Stimulated activated CD4-positive, alpha-beta T cell treated with anti-CD3 and anti-CD28 coated beads, TNF-alpha, amount 100 ng/mL, for 1 hour (primary cell): ENCODE results near the gene BARX2.

Experiments used
- DNase-seq, 3 donors: peaks; one replicate each; pipeline ENCODE4 v3.0.0-alpha.2; 2020; ENCODE audit warnings: low read depth in 3 of 3, low spot score in 1 of 3

The BARX2 gene

GRCh38 chr11:129435499-129436245, 60.0 kb downstream of the BARX2 start:
- DNase-seq, result no peak

DNA sequence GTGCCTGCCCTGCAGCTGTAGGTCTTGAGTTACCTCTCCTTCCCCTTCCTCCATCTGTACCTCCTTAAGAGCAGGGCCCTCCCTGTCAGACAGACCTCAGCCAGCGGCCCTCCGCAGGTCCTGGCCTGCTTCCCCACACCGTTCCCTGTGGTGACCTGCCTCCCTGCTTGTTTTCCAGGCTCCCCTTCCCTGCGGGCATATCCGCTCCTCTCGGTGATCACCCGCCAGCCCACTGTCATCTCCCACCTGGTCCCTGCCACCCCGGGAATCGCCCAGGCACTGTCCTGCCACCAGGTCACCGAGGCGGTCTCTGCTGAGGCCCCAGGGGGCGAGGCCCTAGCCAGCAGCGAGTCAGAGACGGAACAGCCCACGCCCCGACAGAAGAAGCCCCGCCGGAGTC, 60.9 kb downstream of the BARX2 start:
- DNase-seq, result no peak

DNA sequence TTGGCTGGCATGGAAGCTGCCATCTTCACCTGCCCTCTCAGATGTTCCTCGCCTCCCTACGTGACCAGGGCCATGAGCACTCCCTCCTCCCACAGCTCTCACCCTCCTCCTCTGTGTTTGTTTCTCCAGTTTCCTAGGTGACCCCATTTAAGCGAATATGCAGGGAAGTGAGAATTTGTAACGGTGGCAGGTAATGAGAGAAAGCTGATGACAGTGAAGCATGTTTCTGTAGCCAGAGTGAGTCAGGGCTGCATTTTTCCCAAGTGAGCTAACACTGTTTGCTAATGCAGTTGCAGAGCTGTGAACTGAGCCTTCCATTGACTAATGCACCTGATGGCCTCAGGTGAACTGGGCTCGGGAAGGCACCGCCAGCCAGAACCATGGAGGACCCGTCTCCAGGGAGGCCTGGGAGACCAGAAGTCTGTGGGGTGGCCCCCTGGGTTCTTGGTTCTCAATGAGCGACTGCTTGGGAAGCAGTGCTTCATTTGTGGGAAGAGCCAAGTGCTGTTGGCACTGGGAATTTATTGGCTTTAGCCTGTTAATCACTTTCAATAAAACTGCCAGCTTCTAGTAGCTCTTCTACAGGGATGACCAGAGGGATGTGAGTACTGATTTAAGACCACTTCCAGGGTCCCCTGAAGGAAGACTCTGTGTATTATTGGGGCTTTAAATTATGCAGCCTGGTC, 64.5 kb downstream of the BARX2 start:
- DNase-seq, result no peak

- DNase-seq, result no peak
These were observed 66.5 kb downstream of the BARX2 start for GRCh38 chr11:129442171-129442570.

- DNase-seq, result no peak
These were observed 67.6 kb downstream of the BARX2 start for GRCh38 chr11:129443276-129443675.

- DNase-seq, result no peak
These were observed 68.6 kb downstream of the BARX2 start for GRCh38 chr11:129444274-129444673.

GRCh38 chr11:129445226-129445625, 69.6 kb downstream of the BARX2 start:
- no peak for DNase-seq

DNA sequence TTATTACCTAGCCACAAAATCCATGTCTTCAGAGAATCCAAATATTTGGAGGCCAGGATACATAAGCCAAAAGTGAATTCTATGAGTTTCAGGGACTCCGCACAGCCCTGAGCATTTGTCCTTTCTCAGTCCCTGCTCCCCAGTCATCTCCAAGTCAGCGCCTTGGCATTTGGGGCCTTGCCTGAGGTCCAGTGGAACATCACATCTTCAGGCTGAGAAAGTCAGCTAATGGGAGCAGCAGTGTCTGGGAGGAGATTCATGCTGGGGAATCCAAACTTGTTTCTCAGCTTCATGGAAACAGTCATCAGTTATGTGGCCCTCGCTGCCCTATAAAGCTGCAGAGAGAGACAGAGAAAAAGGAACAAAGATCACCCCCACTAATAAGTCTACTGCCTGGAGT, 70.9 kb downstream of the BARX2 start:
- no peak for DNase-seq

- DNase-seq, result no peak
These were observed 72.1 kb downstream of the BARX2 start for GRCh38 chr11:129447654-129448239.

DNA sequence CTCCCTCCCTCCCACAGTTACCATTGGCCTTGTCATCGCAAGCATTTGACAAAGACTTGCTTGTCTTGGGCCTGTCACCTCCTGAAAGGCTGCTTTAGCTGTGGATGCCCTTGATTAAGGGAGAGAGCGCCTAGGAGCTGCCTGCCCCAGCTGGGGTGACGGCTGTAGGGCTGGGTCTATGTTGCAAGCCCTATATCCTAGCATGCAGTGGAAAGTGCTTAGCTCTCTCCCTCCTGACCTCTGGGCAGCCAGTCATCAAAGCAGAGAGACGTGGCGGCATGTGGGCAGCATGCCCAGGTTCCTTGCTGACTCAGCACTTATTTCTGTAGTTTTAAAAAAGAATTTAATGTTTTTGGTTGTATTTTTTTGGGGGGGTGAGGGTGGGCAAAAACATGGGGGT, 75.9 kb downstream of the BARX2 start:
- no peak for DNase-seq

DNA sequence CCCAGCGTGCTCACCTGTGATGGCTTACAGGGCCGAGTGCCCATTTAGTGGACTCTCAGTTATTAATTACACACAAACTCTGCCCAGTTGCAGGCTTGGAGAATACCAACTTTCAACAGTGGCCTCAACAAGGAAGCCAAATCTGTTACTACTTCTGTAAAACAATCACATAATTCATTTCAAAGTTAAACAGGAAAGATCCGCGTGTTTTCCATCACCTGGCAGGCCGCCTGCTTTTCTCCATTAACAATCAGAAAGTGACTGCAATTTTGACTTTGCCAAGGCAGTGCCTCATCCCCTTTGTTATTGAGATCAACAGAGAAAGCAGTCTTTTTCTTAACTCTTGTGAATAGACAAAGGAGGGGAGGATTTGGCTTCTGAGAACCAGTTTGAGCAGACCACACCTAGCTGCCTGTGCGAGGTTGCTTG, 77.7 kb downstream of the BARX2 start:
- no peak for DNase-seq

DNA sequence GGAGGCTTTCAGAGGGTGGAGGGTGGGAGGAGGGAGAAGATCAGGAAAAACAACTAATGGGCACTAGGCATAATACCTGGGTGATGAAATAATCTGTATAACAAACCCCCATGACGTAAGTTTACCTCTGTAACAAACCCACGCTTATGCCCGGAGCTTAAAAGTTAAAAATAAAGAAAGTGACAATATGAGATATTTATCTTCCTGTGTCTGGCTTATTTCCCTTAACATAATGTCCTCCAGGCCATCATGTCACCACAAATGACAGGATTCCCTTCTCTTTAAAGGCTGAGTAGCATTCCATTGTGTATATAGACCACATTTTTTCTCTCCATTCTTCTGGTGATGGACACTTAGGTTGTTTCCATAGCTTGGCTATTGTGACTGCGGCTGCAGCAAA, 79.5 kb downstream of the BARX2 start:
- DNase-seq, result no peak

DNA sequence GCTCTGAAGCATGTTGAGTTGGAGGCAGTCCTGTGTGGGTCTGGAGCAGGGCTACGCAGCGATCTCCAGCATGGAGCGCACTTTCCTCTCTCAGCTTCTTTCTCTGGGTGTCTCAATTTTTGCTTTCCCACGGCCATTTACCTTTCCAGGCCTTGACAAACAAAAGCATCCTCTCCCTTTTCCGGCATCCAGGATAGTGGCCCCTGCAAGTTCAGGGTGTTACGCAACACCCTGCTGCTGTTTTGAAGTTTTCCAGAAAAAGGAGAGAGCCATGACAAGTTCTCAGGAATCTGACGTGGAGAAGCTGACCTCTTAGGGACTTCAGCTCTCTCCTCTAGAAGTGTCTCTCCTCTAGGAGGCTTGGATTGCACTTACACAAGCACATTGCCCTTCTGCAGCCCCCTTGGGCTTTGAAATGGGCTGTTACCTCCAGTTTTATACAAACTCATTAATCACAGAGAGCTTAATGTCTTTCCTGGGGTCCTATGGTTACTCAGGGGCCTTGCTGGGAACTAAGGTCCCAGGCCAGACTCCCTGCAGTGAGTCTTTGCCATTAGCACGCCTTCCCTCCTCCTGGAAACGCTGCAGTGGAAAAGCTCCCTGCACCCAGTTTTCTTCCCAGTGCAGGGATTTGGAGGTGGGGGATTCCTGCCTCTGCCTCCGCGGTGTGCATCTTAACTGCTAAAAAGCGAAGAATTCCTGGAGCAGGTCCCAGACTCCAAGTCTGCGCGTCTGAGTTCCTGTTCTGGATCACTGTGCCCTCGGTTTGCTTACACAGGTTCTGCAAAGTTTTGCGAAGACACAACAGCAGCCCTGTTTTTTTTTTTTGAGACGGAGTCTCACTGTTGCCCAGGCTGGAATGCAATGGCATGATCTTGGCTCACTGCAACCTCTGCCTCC, 80.4 kb downstream of the BARX2 start:
- no peak for DNase-seq

DNA sequence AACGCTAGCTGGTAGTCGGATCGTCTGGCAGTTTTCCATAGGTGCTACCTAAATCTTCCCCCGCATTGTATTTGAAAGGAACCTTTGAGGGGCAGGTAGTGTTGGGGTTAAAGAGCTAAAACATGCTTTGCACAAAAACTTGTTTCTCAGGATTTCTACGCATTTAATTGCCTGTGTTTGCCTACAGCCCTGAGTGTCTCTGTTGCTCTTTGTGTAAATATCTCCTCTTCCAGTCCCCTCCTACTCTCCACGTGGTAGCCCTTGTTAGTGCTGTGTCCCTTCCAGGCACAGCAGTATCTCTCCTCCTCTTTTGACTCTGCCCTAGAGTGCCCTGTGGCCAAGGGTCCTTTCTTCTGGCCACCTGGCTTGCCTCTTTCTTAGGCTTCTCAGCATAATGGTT, 81.7 kb downstream of the BARX2 start:
- no peak for DNase-seq

- DNase-seq, result no peak
These were observed 82.6 kb downstream of the BARX2 start for GRCh38 chr11:129458278-129458677.

DNA sequence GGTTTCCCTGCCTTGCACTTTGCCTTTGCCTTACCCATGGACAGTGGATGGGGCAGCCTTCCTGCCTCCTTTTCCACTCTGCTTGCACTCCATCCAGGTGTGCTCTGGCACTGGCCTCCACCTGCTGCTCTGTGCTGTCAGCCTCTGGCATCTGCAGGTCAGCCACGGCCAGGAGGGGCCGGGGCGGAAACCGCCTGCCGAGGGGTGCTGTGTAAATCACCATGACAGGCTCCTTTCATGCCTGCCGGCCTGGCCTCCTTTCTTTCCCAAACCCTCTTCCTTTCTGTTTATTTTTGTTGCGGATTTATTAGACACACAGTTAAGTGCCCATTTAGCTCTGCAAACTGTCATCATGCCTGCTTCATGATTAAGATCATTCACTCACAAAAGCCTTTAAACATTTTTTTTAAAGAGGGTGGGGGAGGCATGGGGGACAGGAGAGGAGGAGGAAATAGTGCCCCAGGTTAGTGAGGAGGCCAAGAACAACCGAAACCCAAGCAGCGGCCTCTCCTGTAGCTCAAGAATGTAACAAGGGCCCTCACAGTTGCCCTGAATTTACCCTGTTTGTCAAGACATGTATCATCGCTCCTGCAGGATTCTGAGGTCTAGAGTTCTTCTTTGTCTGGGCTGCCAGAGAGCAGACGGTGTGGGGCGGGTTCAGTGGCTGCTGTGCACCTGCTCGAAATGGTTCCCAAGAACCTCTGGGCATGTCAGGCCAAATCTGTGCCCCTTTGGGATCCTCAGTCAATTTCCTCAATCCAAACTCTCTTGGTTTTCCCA, 83.3 kb downstream of the BARX2 start:
- no peak for DNase-seq

GRCh38 chr11:129460714-129461113, 85.1 kb downstream of the BARX2 start:
- no peak for DNase-seq

DNA sequence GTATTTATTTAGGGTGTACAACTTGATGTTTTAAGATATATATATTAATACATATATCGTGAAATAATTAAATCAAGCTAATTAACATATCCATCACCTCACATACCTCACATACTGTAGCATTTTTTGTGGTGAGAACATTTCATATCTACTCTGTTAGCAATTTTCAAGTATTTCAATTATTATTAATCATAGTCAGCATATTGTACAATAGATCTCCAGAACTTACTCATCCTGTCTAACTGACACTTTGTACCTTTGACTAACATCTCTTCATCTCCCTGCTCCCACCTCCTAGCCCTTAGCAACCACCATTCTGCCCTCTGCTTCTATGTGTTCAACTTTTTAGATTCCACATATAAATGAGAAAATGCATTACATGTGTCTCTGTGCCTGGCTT, 108.4 kb downstream of the BARX2 start:
- no peak for DNase-seq

- DNase-seq, result no peak
These were observed 113.6 kb downstream of the BARX2 start for GRCh38 chr11:129489249-129489648.

DNA sequence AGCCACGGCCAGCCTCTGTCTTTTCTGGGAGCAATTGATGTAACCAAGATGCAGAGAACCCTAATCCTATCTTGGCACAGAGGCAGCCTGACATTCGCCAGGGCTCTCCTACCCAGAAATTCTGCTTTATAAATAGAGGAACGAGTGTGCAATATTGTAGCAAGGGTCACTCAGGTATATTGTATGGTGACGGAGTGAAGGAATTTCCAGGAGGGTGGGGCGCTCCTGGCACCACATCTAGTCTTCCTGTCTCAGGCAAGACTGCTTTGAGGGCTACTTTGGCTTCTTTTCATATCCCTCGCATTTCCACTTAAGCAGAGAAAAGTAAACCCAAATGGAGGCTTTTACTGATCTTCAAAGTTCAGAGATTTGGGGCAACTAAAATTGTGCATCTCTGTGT, 114.4 kb downstream of the BARX2 start:
- DNase-seq, result no peak

DNA sequence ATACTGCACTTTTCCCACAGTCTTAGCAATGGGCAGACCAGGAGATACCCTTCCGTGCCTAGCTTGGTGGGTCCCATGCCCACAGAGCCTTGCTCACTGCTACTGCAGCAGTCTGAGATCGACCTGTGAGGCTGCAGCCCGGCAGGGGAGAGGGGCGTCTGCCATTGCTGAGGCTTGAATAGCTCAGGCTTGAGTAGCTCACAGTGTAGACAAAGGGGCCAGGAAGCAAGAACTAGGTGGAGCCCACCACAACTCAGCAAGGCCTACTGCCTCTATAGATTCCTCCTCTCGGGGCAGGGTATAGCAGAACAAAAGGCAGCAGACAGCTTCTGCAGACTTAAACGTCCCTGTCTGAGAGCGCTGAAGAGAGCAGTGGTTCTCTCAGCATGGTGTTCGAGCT, 118.1 kb downstream of the BARX2 start:
- no peak for DNase-seq
